Right lobe of liver (tissue), 4 donors: ENCODE results near the gene MPPED1.

ENCODE experiments used
- CTCF ChIP-seq, 4 donors: fragments of 200-600 bp in 3 of 4; fragments of 450-650 bp in 1 of 4; IDR thresholded peaks; one replicate each; pipeline versions ENCODE4 v1.5.1 to v1.8.0; 2016 to 2022; ENCODE audit warnings: antibody characterized with exemption in 4 of 4, mild to moderate bottlenecking in 2 of 4
- POLR2A ChIP-seq: fragments of 450-650 bp; IDR thresholded peaks from one replicate; pipeline ENCODE4 v1.6.1; 2017; ENCODE audit warnings: antibody characterized with exemption, mild to moderate bottlenecking
- donor health status: DM: no; HTN: no; CAD: no.
- donor health status: DM: no; HTN: no; CAD: no.
- donor health status: DM: no; HTN: yes; CAD: no.

DNA sequence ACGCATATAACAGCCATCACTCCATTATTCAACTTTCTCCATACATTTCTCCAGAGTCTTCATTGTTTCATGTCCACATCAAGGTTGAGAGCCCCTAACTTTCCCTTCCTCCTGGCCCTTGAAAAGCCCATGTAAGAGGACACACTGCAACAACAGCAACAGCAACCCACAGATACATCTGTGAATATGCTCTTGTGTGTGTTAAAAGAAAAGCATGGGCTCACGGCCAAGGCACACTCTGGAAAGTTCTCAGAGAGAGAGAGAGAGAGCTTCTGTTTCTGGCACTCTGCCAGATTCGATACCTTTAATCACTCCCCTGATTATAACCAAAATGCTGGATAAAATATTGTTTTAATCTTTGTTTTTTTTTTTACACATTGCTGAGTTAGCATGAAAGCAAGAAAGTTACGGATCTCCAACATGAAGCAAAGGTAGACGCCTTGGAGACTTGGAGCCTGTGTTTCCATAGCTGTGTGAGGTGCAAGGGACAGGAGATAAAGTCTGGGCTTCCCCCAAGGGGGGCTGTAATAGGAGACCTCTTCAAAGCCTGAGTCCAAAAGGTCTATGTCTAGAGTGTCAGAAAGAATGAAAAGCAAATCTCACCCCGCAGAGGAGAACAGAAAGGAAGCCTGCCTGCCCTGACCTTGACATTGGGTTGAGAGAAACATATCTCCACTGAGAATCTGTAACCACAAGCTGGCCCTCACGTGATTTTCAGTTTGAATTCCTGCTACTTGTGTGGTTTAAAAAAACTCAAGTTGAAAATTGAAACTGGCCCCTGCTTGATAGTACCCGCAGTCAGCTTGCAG lies 33.7 kb upstream of the MPPED1 start:
- TF ChIP-seq CTCF (IDR thresholded peaks at IDR 0.05) (no peak), POLR2A (no peak)
